Mononuclear cell (primary cell): ENCODE measurements around the gene TKFC. TPM values are rescaled to one million over a fixed set of nuclear protein-coding genes. Genes with fewer than 3 reads are reported as not detected.
A peak's percentile ranks its signal among the peaks of the same experiment; 100 is the strongest.

Experiments used
- H3K27me3 ChIP-seq: 2 replicates; pipeline ENCODE4 v1.6.0; 2011; ENCODE audit warnings: low read length, control low read depth; ENCODE audit not compliant: insufficient read depth
- H3K4me1 ChIP-seq: 2 replicates; pipeline ENCODE4 v1.5.1; 2011; ENCODE audit warnings: mild to moderate bottlenecking, low read length, control low read depth; ENCODE audit not compliant: insufficient read depth
- H3K4me3 ChIP-seq: 2 replicates; pipeline ENCODE4 v1.5.1; 2011; ENCODE audit warnings: mild to moderate bottlenecking, low read length, moderate library complexity
- H3K9me3 ChIP-seq: 2 replicates; pipeline ENCODE4 v1.5.1; 2011; ENCODE audit warnings: low read depth, mild to moderate bottlenecking, control low read depth, low read length
- total RNA-seq: library from RNA; depleted of rRNA; stranded (reverse); fragments of >200 nt; gene quantifications from one replicate; pipeline ENCODE4 v1.2.3, GENCODE V29; 2012

Gene TKFC
- total RNA-seq, 1 donor, result 18.5 TPM

DNA sequence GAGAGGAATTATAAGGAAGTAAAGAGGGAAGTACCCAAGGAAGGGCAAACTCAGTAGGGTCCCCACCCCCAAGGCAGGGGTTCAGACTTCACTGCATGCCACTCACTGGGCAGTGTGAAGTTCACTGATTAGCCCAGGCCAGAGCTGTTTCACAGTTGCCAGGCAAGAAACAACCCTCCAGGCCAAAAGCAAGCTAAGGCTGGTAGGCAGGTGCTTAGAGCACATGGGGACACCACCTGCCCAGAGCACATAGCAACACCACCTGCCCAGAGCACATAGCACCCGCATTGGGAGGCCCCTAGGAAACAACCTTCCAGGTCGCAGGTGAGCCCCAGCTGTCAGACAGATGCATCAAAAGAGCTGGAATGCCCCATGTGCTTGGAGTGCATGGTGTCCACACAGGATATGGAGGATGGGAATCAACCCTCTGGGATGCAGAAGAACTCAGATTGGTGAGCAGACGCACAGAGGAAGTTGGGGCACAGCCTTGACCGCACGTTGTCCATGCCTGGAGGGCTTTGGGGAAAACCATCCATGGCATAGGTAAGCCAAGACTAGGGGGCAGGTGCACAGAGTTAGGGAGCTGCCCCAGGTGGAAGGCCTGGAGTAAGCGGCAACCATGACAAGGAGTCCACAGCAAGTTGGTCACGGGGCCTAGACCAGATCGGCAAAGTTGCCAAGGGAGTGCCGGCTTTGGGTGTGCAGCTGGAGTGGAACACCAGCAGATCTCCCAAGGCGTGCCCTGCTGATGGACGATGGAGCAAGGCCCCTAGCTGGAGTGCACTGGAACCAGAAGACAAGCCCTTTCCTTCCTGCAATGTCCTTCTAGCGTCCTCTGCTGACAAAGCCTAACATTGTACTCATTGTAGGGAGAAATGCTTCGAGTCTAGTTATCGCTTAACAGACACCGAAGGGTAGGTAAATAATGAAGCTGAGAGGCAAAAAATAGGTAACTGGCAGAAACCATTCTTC is 51.5 kb downstream of the TKFC start:
- no peaks in the 10 kb centered on the region for H3K9me3 ChIP-seq
- peaks cover 6% of the 10 kb centered on the region for H3K4me1 ChIP-seq
- no peaks in the 10 kb centered on the region for H3K27me3 ChIP-seq
- H3K4me3 ChIP-seq, result no peak overlapping the region

GRCh38 chr11:61390161-61390560 is 57.1 kb downstream of the TKFC start:
- Histone ChIP-seq H3K27me3 (no peaks in the 10 kb centered on the region), H3K4me3 (no peak overlapping the region), H3K4me1 (peaks cover 19% of the 10 kb centered on the region), H3K9me3 (no peaks in the 10 kb centered on the region)

GRCh38 chr11:61392981-61393595 is 60.1 kb downstream of the TKFC start:
- H3K4me1 ChIP-seq, result peaks cover 19% of the 10 kb centered on the region
- peak overlapping the region; percentile 65 for H3K4me3 ChIP-seq
- no peaks in the 10 kb centered on the region for H3K27me3 ChIP-seq
- H3K9me3 ChIP-seq, result no peaks in the 10 kb centered on the region

Other genes starting within 250 kb of the TKFC start
- gene CD5, start 230.7 kb upstream of the TKFC start, total RNA-seq, result 89.6 TPM
- gene VPS37C, start 171.8 kb upstream of the TKFC start, total RNA-seq, result 5.5 TPM
- 0.21 TPM for gene PGA3, start 129.7 kb upstream of the TKFC start, total RNA-seq
- gene PGA4, start 110.9 kb upstream of the TKFC start, total RNA-seq, result 0.21 TPM
- gene PGA5, start 92.1 kb upstream of the TKFC start, total RNA-seq, result 0.52 TPM
- 0.52 TPM for gene VWCE, start 37.9 kb upstream of the TKFC start, total RNA-seq
- 89.8 TPM for gene DDB1, start 123 bp upstream of the TKFC start, total RNA-seq
- gene CYB561A3, start 28.7 kb downstream of the TKFC start, total RNA-seq, result 46.4 TPM
- gene TMEM138, start 29.1 kb downstream of the TKFC start, total RNA-seq, result 40.5 TPM
- 4.4 TPM for gene TMEM216, start 59.4 kb downstream of the TKFC start, total RNA-seq
- gene CPSF7, start 96.7 kb downstream of the TKFC start, total RNA-seq, result 49.0 TPM
- gene SDHAF2, start 96.9 kb downstream of the TKFC start, total RNA-seq, result 52.2 TPM
- gene LRRC10B, start 175.5 kb downstream of the TKFC start, total RNA-seq, result not detected
- gene SYT7, start 247.8 kb downstream of the TKFC start, total RNA-seq, result under 0.01 TPM